Fibroblast of lung (primary cell): ENCODE measurements around the gene APOBEC3B.

Experiments used
- CTCF ChIP-seq, 2 donors: IDR thresholded peaks in 1 of 2; conservative IDR thresholded peaks in 1 of 2; 1 replicate in 1 of 2; 2 replicates in 1 of 2; pipeline ENCODE4 v1.5.1; 2011 to 2012; ENCODE audit warnings: low read length in 2 of 2, control low read depth in 1 of 2, inconsistent platforms in 1 of 2, low read depth in 1 of 2, mild to moderate bottlenecking in 1 of 2
- EZH2 ChIP-seq: IDR thresholded peaks from 2 replicates; pipeline ENCODE4 v1.5.1; 2012; ENCODE audit warnings: low read length, control low read depth, mild to moderate bottlenecking; ENCODE audit errors: missing control alignments

- no peak for TF ChIP-seq CTCF (conservative IDR thresholded peaks at IDR 0.05 in 1 of 2, IDR thresholded peaks at IDR 0.05 in 1 of 2; ENCODE audit: low read depth in 1 of 2, low read length in 2 of 2)
- no peak for TF ChIP-seq EZH2
Observed at GRCh38 chr22:38950527-38951295, 31.4 kb upstream of the APOBEC3B start.
